GM04503 (cell line): ENCODE data around the gene ZNF213.
A peak's percentile ranks its signal among the peaks of the same experiment; 100 is the strongest.
"Not testable (repeated sequence)": the region's sequence is repeated elsewhere in the genome, so short reads cannot be mapped to it uniquely, and the experiment has no call there.

Experiments
- DNase-seq: peaks from one replicate; pipeline ENCODE4 v3.0.0-alpha.2; 2012; ENCODE audit warnings: low read depth

The ZNF213 gene

DNA sequence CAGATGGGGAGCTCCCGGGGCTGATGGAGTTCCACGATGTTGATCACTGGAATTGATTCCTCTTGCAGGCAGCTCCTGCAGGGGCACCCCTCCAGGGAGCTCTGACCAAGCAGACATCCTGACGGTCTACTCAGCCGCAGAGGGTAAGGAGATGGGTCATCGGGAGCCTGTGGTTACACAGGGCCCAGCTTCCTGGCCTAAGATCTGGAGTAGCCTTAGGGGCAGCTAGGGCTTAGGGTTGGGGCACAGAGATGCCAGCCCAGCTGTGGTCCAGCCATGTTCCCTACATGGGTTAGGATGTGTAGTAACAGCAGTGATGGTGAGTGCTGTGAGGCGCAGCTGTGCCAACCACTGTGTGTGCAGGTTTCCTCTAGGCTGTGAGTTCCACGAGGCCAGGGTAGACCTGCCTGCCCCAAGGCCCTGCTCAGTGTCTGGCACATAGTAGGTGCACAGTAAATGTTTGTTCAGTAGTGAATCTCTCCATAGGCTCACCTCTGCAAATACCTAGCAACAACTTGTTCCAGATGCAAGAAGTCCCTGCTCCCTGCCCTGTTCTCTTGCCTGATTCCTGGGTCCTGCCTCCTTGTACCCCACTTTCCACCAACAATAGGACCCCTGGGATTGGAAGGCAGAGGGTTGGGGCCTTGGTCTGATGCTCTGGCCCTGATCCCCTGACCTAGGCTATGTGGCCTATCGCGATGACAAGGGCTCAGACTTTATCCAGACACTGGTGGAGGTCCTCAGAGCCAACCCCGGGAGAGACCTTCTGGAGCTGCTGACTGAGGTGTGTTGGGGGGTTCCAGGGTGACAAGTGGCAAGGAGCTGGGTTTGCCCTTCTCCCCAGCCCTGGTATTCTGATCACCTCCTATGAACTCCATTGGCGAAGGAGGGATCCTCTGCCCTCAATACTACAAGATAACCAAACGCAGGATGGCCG is 13.7 kb downstream of the ZNF213 start:
- DNase-seq, result no peak

DNA sequence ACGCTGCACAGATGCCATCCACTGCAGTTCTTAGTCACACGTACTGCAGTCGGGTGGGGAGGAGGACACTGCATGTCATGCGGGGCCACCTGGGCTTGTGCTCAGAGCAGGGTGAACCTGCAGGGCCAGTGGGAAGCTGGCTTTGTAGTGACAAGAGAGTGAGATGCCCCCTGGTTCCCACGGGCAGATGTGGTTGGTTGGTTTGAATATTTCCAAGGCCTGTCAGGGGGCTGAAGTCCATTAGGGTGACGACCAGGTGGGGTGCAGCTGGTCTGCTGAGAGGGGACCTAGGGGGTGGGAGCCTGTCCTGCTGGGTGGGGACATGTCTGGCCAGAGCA is 14.3 kb downstream of the ZNF213 start:
- DNase-seq, result no peak

DNA sequence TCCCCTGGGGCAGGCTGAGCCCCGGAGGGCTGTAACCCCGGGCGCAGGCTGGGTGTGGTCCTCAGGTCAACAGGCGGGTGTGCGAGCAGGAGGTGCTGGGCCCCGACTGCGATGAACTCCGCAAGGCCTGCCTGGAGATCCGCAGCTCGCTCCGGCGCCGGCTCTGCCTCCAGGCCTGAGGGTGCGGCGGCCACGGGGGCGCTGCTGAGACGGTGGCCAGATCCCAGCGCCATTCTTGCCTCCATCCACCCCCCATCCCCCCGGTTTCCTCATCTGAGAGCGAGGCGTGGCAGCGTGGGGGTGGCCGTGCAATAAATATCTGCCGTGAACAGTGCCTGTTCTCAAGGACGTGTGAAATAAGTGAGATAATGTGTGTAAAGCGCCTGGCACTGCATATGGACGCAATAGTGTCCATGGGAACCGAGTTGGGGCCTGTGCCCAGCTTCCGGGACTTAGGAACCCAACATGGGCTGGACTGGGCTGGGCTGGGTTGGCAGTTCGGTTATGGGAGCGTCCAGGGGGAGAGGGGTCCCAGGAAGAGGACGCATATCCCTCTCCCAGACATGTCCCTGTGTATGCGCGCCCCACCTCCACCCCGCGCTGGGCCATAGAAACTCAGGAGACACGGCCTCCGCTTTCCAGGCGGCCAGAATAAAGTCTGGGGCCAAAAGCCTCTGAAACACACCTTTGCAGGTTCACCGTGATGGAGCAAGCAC is 15.0 kb downstream of the ZNF213 start:
- DNase-seq, result no peak

DNA sequence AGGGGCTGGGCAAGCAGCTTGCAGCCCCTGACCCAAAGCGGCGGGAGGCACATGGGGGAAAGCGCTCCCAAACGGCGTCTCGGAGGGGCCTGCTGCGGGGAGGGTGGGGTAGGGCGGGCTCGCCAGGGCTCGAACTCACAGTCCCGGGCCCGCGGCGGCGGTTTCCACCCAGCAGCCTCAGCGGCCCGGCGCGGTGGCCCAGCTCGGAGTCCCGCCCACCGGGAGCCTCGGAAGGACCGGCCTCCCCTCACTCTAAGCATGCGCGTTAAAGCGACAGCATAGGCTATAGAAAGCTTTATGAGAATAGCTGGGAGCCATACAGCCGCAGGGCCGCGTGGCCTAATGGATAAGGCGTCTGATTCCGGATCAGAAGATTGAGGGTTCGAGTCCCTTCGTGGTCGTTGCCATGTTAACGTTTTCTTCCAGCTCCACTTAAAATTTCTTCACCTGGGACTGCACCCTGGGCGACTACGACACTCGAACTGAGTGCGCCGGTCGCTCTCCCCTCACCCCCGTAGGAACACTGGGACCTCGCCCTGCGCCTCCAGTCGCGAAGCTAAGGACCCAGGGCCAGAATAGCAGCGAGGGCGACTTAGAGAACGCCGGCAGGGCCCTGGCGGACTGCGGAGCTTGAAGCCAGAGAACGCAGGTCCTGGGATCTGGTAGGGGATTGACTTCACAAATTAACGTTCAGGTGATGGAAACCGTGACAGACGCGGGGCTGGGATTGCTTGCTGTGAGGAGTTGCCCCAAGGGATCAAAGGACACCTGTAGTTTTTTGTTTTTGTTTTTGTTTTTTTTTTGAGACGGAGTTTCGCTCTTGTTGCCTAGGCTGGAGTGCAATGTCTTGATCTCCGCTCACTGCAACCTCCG is 15.8 kb downstream of the ZNF213 start:
- DNase-seq, result peak; percentile 81

DNA sequence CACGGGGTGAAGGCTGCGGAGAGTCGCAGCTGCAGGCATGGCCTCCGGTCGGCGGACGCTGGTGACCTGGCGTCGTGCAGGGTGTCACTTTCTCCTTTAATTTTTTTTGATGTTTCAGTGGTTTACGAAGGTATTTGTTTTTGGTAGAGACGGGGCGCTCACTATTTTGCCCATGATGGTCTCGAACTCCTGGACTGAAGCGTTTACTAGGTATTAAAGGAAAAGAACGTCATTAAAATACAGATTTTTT is 17.1 kb downstream of the ZNF213 start:
- DNase-seq, result no peak

DNA sequence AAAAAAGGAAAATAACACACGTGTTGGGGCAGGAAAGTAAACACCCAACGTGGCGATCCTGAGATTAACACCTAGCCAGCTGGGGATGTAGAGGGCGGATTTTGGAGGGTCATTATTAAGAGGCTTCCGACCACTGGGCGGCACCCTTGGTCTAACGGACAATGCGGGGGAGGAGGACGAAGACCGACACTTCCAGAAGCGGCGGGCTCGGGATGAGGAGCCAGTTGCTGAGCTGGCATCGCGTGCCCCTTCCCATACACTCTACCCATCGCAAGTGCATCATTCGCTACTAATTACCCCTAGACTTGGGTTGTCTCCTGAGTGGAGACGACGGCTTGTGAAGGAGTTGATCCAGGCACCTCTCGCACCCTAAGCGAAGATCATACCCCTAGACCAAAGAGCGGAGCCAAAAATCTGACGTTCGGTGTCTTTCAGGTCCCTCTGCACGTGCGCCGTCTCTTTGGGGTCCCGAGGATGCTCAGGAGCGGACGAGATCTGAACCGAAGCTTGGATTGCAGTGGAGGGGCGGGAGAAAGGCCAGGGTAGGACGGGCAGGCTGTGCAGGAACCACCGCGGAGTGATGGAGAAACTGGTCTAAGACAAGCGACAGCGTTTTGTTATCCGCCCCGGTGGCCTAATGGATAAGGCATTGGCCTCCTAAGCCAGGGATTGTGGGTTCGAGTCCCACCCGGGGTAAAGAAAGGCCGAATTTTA is 17.6 kb downstream of the ZNF213 start:
- DNase-seq, result peak; percentile 58

DNA sequence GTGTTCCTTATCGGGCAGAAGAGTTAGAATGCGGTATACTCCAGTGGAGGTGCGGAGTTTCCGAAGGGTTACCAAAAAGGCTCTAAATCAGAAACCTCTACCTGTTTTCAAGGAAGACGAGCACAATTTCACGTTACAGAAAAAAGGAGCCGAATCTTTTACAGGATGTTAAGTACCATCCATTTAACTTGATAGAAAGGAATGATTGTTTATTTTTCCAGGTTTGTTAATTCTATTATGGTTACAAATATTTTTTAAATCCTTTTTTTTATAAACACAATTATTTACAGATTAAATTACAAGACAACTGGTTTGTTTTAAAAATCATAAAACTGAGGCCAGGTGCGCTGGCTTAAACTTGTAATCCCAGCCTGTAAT is 18.2 kb downstream of the ZNF213 start:
- no peak for DNase-seq

DNA sequence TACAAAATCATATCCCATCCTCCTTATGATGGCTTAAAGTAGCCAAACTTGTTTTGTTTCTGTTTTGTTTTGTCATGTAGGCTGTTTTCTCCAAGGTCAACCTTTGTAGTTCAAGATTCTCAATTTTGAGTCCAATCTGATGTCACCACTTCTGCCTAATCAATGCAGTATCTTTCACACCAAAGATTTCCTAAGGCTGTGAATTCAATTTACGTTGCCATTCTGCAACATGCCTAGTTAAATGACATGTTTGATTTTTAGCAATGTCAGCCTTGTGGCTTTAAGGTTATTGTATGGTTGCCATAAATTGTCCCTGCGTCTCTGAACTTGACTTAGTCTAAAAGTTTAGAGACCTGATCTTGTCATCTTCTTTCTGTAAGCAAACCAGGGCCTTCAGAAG is 20.4 kb downstream of the ZNF213 start:
- no peak for DNase-seq

DNA sequence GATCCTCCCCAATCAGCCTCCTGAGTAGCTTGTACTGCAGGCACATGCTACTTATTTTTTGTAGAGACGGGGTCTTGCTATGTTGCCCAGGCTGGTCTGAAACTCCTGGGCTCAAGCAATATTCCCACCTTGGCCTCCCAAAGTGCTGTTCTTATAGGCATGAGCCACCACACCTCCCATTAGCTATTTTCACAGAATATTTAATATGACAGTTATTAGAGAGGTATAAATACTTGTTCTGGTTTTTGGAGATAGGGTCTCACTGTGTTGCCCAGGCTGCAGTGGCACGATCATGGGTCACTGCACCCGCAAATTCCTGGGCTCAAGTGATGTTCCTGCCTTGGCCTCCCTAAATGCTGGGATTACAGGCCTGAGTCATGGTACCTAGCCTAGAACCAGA is 21.1 kb downstream of the ZNF213 start:
- DNase-seq, result no peak

DNA sequence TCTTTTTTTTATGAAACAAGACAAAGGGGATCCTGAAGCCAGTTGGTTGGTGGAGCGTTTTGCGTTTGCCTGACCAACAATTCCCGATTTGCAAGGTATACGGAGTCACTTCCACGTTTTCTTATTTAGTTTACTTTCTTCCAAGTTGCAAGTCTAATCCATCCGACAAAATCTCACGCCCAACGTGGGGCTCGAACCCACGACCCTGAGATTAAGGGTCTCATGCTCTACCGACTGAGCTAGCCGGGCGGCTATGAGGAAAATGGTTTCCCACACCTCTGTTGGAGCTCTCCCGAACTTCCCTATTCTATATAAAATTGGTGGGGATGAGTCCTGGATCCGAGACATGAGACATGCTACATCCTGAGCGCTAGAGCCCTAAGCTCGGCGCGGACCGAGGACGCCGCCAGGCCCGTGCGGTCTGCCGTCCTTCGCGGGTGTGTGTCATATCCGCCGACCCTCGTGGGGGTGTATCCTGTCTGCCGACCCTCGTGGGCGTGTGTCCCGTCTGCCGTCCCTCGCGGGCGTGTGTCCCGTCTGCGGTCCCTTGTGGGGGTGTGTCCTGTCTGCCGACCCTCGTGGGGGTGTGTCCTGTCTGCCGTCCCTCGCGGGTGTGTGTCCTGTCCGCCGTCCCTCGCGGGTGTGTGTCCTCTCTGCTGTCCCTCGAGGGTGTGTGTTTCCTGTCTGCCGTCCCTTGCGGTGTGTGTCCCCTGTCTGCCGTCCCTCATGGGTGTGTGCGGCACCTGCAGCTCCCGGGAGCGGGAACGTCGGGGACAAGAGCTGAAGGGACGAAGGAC is 22.6 kb downstream of the ZNF213 start:
- DNase-seq, result peak; percentile 87

DNA sequence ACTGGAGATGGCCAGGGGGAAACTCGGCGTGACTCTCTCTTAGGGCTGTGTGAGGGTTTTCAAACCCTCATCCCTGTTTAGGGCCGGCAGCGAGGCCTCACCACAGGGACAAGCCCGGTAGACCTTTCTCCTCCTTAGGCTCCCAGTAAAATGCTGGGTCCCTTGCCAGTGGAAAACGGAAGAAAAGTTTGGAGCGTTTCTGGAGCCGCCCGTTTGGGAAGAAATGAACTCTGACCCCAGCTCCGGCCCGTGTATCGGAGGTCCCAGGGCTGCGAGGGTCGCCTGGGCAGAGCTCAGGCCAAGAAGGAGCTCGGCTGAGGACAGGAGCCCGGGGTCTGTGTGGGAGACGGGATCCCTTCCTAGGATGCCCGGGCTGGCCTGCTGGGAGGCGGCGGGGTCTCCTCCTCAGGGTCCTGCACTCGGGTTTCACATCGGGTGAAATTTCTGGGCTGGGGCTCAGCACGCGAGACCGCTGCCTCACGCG is 23.2 kb downstream of the ZNF213 start:
- DNase-seq, result no peak

DNA sequence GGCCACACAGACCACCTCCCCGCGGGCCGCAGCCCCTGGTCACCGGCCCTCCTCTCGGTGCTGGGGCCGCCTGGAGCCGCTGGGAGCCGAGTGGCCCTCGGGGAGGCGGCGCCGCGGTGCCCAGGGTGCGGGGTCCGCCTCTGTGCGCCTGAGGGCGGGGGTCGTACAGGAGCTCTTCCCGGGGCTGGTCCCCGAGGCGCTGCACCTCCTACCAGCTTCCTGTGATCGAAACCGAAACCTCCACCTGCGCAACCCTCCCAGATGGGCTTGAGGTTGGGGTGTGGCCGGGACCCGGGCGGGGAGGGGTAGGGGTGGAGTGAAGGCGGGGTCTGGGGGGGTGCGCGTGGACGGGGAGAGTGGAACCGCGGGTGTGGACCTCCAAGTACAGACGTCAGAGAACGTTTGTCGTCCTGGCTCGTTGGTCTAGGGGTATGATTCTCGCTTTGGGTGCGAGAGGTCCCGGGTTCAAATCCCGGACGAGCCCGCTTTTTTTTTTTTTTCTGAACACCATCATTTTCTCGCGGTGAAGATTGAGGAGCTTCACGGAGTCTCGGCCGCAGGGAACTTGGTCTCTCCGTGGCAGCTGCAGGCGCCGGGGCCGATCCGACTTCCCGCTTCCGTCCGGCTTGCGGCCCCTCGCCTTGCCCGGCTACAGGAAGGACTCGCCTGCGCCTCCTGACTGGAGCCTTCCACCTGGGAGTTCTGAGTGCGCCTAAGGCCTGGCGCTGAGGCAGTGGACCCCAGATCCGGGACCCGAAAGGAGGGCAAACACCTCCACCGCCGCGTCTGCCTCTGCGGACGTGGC is 23.9 kb downstream of the ZNF213 start:
- DNase-seq, result no peak

DNA sequence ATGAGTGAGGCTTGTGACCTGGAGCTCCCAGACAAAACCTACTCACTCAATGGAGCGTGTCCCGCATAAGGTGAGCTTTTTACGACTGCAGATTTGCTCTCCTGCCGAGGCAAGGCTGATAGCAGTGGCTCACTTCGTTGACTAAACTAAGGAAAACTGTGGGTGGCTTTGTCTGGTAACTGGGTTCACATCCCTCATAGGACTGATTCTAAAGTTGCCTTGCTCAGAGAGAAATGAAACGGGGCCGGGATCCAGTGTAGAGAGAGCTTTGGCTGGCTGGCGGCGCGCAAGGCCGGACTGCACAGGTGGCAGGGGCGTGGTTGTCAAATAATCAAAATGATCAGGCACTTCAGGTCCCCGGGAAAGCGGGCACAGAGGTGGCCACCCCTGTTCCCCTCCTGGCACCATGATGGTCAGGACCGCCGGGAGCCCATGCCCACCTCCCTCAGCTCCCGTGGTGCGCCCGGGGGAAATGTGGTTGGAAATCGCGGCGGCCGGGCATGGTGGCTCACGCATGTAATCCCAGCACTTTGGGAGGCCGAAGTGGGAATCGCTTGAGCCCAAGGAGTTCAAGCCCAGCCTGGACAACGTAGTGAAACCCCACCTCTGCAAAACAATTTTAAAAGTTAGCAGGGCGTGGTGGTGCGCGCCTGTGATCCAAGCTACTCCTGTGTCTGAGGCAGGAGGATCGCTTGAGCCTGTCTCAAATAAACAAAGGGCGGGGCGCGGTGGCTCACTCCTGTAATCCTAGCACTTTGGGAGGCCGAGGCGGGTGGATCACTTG is 26.6 kb downstream of the ZNF213 start:
- DNase-seq, result no peak

DNA sequence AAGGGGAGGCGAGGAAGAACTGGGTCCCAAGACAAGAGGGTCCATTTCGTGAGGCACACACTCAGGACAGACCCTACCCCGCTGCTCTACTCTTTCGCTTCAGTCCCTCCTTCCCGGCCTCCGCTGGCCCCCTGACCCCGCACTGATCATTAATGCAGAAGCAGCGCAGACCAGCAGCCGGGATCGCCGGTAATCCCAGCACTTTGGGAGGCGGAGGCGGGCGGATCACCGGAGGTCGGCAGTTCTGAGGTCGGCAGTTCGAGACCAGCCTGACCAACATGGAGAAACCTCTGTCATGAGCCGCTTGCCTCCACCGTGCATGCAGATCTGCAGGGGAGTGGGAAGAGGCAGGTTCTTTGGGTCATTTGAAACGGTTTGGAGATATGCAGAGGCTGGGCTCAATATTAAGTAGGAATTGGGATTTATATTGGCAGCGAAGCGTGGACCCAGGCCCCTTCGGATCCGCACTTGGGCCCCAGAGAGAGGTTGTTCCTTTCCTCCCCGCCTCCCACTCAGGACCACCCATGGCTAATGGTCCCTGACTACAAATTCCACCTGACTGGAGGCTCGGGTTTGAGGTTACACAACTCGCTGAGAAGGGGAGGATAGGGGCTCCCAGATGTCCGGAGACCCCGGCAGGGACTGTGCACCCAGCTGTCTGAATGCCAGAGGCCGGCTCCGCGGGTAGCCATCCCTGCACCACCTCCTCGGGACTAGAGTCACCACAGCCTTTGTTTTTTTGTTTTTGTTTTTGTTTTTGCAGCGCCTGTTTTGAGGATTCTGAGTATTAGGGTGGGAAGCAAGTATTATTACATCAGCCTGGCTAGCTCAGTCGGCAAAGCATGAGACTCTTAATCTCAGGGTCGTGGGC is 29.5 kb downstream of the ZNF213 start:
- DNase-seq, result no peak

DNA sequence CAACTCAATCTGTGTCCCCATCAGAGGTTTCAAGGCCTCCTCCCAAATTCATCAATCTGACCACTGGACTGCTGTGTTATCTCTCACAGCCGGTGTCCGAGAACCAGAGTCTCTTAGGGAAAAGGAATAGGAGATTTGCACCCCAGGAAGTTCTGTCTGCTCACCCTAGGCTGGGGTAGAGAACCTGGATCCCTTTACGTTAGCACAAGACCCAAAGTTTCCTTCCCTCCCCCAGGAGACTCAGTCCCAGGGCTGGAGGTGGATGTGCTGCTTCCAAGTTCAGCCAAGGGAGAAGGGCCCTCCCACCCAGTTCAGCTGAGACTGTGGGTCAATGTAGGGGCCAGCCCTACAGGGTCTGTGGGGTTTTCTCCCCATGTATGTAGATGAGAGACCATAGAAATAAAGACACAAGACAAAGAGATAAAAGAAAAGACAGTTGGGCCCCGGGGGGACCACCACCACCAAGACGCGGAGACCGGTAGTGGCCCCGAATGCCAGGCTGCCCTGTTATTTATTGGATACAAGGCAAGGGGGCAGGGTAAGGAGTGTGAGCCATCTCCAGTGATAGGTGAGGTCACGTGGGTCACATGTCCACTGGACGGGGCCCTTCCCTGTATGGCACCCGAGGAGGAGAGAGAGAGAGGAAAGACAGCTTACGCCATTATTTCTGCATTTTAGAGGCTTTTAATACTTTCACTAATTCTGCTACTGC is 30.4 kb downstream of the ZNF213 start:
- no peak for DNase-seq

DNA sequence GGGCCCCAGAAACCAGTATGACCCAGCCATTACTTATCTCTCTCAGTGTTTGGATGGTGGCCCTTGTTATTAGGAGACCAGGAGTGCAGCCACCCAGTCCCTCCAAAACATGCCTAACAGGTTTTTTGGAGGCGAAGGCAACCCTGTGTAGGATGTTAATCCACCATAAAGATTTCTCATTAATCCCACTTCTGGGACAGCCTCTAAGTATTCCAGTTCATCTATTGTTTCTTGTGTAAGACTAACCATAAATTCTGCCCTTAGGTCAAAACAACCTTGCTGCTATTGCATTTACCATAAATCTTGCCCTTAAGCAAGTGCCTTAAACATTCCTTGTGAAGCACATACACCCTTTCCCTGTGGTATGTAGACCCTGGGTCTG is 31.7 kb downstream of the ZNF213 start:
- no peak for DNase-seq

DNA sequence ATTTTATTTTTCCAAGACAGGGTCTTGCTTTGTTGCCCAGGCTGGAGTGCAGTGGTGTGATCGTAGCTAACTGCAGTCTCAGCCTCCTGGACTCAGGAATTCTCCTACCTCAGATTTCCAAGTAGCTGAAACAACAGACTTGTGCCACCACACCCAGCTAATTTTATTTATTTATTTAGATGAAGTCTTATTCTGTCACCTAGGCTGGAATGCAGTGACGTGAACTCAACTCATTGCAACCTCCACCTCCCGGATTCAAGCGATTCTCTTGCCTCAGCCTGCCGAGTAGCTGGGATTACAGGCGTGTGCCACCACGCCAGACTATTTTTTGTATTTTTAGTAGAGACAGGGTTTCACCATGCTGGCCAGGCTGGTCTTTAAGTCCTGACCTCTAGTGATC is 33.9 kb downstream of the ZNF213 start:
- not testable (repeated sequence) for DNase-seq
